GM18870 (cell line): ENCODE data around the gene ARHGEF7.
"Not testable (repeated sequence)": the region's sequence is repeated elsewhere in the genome, so short reads cannot be mapped to it uniquely, and the experiment has no call there.

ENCODE experiments used
- ATAC-seq: cut with Tn5 transposase; IDR thresholded peaks from one replicate; pipeline ENCODE4 v1.9.1; 2021; ENCODE audit warnings: moderate library complexity; ENCODE audit not compliant: unreplicated experiment

ARHGEF7 gene

GRCh38 chr13:111251646-111252445, 136.7 kb downstream of the ARHGEF7 start:
- ATAC-seq, result no peak

GRCh38 chr13:111252446-111253364, 137.6 kb downstream of the ARHGEF7 start:
- ATAC-seq, result no peak

DNA sequence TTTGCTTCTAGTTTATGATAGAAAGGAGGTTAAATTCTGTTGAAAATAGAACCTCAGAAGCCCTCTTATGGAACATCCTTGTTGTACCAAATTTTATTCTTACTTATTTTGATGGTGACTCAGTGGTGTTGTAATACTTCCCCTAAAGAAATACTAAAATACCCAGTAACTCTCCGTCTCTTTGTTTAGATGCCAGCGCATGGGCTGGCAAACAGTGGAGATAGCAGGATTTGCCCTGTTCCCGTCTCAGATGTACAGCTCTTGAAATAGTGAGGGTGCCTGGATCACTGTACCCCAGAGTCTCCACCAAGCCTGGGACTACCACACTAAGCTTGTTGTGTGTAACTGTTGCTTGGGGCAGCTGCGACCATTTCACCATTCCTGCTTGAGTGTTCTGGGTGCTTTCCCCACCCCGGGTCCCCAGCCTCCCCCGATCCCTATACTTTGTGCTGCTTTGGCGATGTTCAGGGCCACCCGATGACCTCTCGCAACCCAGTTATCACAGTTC, 138.3 kb downstream of the ARHGEF7 start:
- no peak for ATAC-seq

DNA sequence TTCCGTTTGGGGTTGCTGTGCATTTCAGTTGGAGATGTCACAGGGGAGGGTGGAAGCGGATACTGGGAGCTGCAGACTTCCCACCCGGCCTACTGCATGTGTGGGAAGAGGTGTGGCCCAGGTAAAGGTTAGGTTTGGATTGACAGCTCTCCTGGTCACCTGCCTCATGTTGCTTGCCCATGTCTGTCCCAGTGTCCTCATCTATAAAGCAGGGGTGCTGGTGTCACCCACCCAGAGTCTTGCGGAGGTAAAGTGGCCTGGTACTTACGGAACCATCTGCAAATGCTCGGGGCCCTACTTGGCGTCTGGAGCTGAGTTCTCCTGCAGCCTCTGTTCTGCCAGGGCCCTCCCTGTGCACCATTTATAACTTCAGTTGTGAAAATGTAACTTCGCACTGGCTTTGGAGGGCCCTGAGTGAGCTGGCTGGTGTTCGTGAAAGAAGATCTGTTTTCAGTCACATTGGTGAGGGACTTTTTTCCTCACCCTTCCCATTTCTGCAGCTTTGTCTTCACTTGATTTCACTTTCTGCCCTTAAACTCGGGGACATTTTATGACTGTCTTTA, 140.2 kb downstream of the ARHGEF7 start:
- ATAC-seq, result no peak

DNA sequence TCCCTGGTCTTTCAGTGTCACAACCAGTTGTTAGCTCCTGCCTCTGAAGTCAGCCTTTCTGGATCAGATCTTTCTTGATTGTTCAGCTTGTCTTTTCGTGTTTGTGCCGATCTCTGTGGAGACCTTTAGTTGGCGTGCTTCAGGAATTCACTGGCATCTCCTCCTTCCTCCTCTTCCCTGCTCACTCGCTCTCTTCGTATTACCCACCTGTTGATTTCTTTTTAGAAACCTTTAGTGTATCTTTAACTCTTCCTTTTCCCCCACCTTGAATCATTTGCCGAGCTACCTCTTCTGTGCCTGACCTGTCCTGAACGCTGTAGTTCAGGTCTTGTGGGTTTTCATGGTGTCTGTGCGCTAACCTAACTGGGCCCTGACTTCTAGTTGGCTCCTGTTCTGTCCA, 141.3 kb downstream of the ARHGEF7 start:
- ATAC-seq, result no peak

DNA sequence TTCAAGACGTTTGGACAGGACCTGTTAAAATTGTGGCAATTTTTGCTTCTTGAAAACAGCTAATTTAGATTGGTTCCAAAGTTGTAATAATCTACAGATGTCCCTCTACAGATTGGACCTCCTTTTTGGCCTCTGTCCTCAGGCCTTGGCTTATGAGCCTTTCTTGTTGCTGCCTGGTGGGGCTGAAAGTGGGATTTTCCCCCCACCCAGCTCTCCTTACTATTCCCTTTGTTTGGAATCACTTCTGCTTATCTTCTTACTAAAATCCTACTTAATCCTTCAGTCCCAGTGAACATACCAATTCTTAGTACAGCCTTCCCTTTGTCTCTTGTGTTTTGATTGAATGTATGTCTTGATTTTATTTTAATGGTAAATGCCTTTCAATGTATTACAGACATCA, 141.8 kb downstream of the ARHGEF7 start:
- ATAC-seq, result no peak

GRCh38 chr13:111257899-111258298, 142.8 kb downstream of the ARHGEF7 start:
- ATAC-seq, result not testable (repeated sequence)

GRCh38 chr13:111258637-111259036, 143.5 kb downstream of the ARHGEF7 start:
- no peak for ATAC-seq

DNA sequence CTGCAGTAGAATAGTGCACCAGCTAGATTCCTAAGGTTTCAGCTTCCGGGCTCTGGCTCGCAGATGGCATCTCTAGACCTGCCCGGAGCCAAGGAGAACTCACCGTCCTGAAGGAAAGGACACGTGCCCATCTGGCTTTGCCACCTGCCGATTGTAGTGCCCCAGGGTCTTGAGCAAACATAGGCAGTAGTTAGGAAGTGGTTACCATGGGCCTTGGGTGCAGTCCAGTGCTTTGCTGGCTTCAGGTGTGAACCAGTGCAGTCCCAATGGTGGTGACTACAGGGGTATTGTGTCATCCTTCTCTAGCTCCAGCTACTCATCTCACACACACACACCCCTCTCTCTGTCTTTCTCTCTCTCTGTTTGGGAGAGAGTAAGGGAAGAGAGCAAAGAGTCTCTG, 143.9 kb downstream of the ARHGEF7 start:
- no peak for ATAC-seq

DNA sequence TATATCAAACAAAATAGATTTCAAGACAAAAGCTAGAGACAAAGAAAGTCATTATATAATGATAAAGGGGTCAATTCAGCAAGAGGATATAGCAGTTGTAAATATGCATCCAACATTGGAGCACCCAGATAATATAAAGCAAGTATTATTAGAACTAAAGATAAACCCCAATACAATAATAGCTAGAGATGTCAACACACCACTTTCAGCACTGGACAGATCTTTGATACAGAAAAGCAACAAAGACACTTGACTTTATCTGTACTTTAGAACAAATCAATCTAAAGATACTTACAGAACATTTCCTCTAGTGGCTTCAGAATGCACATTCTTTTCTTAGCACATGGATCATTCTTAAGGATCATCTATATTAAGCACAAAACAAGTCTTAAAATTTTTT, 146.2 kb downstream of the ARHGEF7 start:
- ATAC-seq, result no peak

- no peak for ATAC-seq
Observed at GRCh38 chr13:111262281-111262680, 147.2 kb downstream of the ARHGEF7 start.

DNA sequence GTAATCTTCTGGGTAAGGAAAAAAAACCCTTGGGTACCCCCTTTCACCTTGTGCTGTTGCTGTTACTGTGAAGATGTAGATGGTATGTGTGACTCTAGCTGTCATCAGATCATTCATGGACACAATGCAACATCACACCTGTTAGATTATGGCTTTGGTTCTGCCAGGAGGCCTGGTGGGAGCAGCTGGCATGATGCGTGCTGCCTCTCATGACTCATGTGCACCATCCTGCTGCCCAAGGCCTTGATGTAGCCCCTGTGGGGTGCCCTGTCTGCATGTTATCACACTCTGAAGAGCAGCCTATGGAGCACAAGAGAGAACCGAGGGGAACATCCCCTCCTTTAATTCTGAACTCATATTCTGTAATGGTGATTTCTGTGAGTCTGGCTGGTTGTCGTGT, 147.6 kb downstream of the ARHGEF7 start:
- ATAC-seq, result no peak

DNA sequence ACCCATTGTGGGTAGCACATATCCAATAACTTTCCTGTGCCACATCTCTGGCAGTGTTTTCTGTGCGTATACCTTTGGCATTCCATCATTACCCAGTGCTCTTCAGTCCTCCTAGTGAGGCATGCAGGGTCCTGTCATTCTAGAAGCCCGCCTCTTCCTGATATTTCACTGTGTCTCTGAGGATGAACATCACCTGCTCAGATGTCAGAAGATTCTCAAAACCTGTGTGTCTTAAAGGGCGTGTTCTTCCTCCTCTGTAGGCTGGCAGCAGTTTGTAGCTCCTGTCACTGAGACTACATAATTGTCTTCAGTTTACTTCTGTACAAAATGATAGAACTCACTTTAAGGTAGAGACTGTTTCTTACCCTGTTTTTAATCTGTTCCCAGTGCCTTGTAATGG, 148.5 kb downstream of the ARHGEF7 start:
- ATAC-seq, result no peak

DNA sequence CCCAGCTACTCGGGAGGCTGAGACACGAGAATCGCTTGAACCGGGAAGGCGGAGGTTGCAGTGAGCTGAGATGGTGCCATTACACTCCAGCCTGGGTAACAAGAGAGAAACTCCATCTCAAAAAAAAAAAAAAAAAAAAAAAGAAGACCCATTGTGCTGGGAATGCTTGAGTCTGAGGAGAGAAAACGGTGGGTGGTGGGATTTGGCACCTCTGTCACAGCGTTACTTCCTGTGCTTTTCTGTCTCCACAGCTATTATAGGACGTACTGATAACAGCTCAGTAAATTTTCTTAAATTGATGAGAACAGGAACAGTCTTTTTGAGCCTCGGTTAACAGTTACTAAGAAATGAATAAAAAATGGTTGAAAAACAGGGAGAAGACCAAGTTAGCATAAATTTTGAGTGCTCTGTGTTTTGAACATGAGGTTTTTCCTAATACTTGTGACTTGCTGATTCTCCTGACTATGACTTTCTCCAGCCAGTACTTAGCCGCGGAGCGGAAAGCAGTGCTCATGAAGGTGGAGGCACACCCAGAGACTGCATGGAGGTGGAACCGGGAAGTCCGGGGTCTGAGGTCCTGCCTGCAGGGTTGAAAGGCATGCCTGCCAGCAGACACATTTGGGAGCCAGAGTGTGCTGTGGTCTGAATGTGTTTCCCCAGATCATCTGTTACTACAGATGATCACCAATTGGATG, 150.0 kb downstream of the ARHGEF7 start:
- ATAC-seq, result no peak

GRCh38 chr13:111265701-111266035, 150.6 kb downstream of the ARHGEF7 start:
- no peak for ATAC-seq

- no peak for ATAC-seq
Observed at GRCh38 chr13:111267205-111267604, 152.1 kb downstream of the ARHGEF7 start.

DNA sequence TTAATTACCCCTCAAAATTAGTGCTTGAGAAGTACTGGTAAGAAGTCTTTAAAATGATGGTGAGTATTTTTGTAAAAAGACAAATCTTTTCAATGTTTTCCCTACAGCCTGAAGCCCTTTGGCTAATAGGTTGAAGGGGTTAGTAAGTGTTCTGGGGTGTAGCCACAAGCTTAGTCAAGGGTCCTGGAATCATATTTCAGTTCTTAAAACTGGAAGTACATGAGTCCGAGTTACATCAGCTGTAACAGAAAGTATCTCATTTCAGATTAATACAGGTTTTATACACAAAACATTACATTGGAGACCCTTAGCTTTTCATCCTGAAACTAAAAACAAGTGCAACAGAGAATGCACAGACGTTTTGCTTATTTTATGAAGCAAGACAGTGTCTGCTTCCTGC, 152.7 kb downstream of the ARHGEF7 start:
- ATAC-seq, result no peak

GRCh38 chr13:111269508-111269907, 154.4 kb downstream of the ARHGEF7 start:
- no peak for ATAC-seq

GRCh38 chr13:111270126-111270525, 155.0 kb downstream of the ARHGEF7 start:
- no peak for ATAC-seq

GRCh38 chr13:111270765-111271698, 155.9 kb downstream of the ARHGEF7 start:
- ATAC-seq, result no peak
